ENCODE measurements around the gene LRP4. TPM values are rescaled to one million over a fixed set of nuclear protein-coding genes. Genes with fewer than 3 reads are reported as not detected.

The LRP4 gene
- total and polyA plus RNA-seq, 2 of the 8 experiments (the other 6 are each of a cell fraction or from before 2014, with no cell fraction given), result 5.4 to 22.1 TPM

DNA sequence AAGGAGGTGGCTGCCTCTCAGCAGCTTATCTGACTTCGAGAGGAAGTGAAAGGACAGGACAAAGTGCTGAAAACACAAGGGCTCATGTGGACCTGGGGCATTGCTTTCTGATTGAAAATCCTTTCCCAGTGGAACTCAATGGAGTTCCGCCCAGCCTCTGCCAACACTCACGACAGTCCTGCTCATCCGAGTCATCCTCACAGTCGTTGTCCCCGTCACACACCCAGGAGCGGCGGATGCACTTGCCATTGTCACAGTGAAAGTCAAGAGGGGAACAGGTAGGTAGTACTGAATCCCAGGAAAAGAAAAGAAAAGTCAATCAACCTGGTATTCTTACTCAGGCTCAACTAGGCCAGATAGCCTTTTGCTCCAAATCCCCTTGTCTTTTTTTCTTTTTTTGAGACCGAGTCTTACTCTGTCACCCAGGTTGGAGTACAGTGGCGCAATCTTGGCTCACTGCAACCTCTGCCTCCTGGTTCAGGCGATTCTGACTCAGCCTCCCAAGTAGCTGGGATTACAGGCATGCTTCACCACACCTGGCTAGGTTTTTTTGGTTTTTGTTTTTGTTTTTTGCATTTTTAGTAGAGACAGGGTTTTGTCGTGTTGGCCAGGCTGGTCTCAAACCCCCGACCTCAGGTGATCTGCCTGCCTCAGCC lies 18.1 kb downstream of the LRP4 start (continued):
- TF ChIP-seq SIN3A (conservative IDR thresholded peaks at IDR 0.05 in 1 of 2, IDR thresholded peaks at IDR 0.05 in 1 of 2; ENCODE audit: low read depth in 1 of 2, low read length in 2 of 2) (no peak), SP1 (IDR thresholded peaks at IDR 0.05; ENCODE audit: low read depth, low read length) (no peak), EP300 (IDR thresholded peaks at IDR 0.05; ENCODE audit: borderline replicate concordance in 1 of 2, low read depth in 2 of 2, low read length in 2 of 2) (no peak), EGR1 (IDR thresholded peaks at IDR 0.05; ENCODE audit: borderline replicate concordance, low read depth, low read length) (no peak)
